ENCODE results near the gene GRPEL2.
A peak's percentile ranks its signal among the peaks of the same experiment; 100 is the strongest.

The GRPEL2 gene

DNA sequence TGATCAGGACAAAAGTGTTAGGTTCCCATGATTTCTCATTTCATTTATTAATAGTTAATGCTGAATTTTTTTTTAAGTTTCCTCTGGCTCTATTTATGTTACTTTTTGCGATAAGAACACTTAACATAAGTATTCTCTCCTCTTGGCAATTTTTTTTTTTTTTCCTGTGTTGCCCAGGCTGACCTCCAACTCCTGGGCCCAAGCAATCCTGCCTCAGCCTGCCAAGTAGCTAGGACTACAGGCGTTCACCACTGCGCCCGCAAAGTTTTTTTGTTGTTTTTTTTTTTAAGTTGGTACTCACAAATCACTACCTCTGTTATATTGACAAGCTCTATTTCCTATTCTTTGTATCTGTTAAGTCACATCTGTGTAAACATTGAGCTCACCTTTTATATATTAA is 6.9 kb downstream of the GRPEL2 start:
- TF ChIP-seq, protein P1, sequence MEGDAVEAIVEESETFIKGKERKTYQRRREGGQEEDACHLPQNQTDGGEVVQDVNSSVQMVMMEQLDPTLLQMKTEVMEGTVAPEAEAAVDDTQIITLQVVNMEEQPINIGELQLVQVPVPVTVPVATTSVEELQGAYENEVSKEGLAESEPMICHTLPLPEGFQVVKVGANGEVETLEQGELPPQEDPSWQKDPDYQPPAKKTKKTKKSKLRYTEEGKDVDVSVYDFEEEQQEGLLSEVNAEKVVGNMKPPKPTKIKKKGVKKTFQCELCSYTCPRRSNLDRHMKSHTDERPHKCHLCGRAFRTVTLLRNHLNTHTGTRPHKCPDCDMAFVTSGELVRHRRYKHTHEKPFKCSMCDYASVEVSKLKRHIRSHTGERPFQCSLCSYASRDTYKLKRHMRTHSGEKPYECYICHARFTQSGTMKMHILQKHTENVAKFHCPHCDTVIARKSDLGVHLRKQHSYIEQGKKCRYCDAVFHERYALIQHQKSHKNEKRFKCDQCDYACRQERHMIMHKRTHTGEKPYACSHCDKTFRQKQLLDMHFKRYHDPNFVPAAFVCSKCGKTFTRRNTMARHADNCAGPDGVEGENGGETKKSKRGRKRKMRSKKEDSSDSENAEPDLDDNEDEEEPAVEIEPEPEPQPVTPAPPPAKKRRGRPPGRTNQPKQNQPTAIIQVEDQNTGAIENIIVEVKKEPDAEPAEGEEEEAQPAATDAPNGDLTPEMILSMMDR (IDR thresholded peaks at IDR 0.05; ENCODE audit: borderline replicate concordance, control extremely low read depth, extremely low read depth, insufficient read depth, missing control alignments) = no peak
- in situ Hi-C loops (cut with MboI; ENCODE audit: low sequenced_read_pairs, unreplicated experiment) = no loop called here
- DNase-seq (ENCODE audit: low spot score) = no peak

DNA sequence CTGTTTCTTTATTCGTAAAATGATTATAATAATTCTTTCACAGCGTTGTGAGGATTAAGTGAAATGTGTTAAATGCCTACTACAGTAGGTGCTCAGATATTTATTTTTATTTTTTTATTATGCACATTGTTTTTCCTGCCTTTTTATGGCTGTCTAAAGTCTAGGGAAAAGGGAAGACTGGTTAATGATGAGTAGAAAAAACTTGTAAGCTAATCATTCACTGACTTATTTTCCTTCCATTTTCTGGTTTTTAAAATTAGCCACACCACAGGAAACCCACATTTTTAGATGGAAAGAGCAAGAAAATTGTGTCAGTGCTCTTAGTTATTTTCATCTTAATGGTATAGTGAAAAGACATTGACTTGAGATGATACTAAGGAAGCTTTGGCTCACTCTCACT is 8.6 kb downstream of the GRPEL2 start:
- TF ChIP-seq, protein P1 (IDR thresholded peaks at IDR 0.05; ENCODE audit: borderline replicate concordance, control extremely low read depth, extremely low read depth, insufficient read depth, missing control alignments) = no peak
- in situ Hi-C loops (cut with MboI; ENCODE audit: low sequenced_read_pairs, unreplicated experiment) = no loop called here
- DNase-seq (ENCODE audit: low spot score) = no peak

DNA sequence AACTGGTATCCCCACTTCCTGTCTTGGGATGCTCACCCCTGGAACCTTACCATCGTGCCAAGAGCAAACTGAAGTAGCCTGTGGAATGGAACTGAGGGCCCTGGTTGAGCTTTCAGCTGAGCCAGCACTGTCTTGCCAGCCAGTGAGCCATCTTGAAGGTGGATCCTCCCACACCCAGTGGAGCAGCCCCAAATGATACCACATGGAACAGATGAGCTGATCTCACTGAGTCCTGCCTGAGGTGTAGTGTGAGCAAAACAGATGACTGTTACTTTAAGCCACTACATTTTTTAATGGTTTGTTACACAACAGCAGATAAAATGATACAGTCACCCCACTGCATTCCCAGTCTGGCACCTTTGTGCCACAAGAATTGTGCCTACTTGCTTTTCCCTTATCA is 10.4 kb downstream of the GRPEL2 start:
- TF ChIP-seq, protein P1 (IDR thresholded peaks at IDR 0.05; ENCODE audit: borderline replicate concordance, control extremely low read depth, extremely low read depth, insufficient read depth, missing control alignments) = no peak
- in situ Hi-C loops (cut with MboI; ENCODE audit: low sequenced_read_pairs, unreplicated experiment) = no loop called here
- DNase-seq (ENCODE audit: low spot score) = no peak

DNA sequence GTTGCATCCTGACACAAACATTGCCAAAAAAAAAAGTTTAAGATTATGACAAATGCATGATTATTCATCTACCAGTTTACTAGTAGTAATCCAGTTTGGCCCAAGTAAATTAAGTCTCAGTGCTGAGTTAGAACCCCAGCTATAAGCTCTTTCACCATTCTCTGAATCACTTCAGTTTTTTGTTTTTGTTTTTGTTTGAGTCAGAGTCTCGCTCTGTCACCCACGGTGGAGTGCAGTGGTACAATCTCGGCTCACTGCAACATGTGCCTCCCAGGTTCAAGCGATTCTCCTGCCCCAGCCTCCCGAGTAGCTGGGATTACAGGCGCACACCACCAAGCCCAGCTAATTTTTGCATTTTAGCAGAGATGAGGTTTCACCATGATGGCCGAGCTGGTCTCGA is 11.1 kb downstream of the GRPEL2 start:
- DNase-seq (ENCODE audit: low spot score) = no peak
- in situ Hi-C loops (cut with MboI; ENCODE audit: low sequenced_read_pairs, unreplicated experiment) = no loop called here
- TF ChIP-seq, protein P1 (IDR thresholded peaks at IDR 0.05; ENCODE audit: borderline replicate concordance, control extremely low read depth, extremely low read depth, insufficient read depth, missing control alignments) = no peak

DNA sequence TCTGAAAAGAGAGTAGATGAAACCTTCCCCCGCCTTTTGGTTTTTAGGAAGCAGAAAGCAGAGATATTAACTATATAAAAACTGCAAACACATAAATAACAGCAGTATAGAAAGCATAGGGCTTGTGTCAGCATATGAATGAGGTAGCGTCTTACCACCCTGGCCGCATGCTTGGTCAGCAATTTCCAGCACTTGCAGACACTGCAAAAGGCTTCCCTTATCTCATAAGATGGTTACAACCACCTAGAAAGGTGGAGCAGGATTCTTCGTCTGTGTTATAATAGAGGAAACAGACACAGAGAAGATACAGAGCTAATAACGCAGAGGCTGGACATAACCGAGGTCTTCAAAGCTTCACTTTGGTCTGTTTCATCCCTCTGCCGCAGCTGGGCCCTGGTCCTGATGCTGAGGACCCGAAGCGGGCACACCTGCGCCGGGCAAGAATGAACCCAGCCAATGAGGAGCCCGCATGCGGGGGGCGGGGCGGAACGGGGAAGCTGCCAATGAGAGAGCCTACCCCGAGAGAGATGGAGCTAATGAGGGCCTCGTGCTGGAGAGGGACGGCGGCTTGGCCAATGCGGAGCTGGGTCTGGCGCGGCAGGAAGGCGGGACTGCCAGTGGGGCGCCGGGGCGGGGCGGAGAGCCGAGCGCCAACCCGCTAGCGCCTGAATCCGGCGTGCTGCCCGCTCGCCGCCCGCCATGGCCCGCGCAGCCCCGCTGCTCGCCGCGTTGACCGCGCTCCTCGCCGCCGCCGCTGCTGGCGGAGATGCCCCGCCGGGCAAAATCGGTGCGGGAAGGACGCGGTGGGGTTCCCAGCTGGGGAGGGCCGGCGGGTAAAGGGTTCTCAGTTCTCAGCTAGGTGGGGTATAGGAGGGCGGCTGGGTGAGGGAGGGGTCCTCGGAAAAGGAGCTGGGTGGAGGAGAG is 12.3 kb downstream of the GRPEL2 start, which contains the start of gene PCYOX1L:
Gene PCYOX1L, plus strand, starts transcription at position 677 of the 924 bp plus-strand sequence. Its CDS starts 23 bp downstream, at position 700.
- TF ChIP-seq, protein P1 (IDR thresholded peaks at IDR 0.05; ENCODE audit: borderline replicate concordance, control extremely low read depth, extremely low read depth, insufficient read depth, missing control alignments) = no peak
- in situ Hi-C loops (cut with MboI; ENCODE audit: low sequenced_read_pairs, unreplicated experiment) = no loop called here
- peak; percentile 98 for DNase-seq (ENCODE audit: low spot score)

DNA sequence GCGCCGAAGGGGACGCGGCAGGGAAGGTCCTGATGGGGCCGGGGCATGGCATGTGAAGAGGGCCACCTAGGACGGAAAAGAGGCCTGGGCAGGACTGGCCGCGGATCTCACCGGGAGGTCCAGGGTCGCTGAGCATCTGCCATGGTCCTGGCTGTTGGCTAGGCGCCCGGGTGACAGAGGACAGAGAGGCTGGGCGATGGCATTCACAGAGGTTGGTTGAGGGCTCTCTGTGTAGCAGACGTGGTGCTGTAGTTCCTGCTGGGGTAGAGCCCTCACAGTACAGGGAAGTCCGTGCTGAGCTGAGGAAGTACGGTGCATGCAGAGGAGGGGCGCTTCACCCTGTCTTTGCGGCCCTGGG is 13.0 kb downstream of the GRPEL2 start:
- no peak for DNase-seq (ENCODE audit: low spot score)
- TF ChIP-seq, protein P1 (IDR thresholded peaks at IDR 0.05; ENCODE audit: borderline replicate concordance, control extremely low read depth, extremely low read depth, insufficient read depth, missing control alignments) = no peak
- in situ Hi-C loops (cut with MboI; ENCODE audit: low sequenced_read_pairs, unreplicated experiment) = no loop called here
